MM.1S (cell line): ENCODE results near the gene NXPE2.

Experiments used
- DNase-seq: peaks from one replicate; pipeline ENCODE4 v3.0.0-alpha.2; 2015
- H2AFZ ChIP-seq: fragments of 300-600 bp; sonication (generic); 2 replicates; pipeline ENCODE4 v1.6.0; 2016; ENCODE audit warnings: antibody characterized with exemption, low read length
- H3F3A ChIP-seq: fragments of 300-600 bp; sonication (generic); 2 replicates; pipeline ENCODE4 v1.6.1; 2016; ENCODE audit warnings: mild to moderate bottlenecking, antibody characterized with exemption, low read length, moderate library complexity, mixed read lengths; ENCODE audit not compliant: insufficient read depth
- H3K27ac ChIP-seq: fragments of 300-600 bp; sonication (generic); 2 replicates; pipeline ENCODE4 v1.5.1; 2016; ENCODE audit warnings: mild to moderate bottlenecking, low read length
- H3K27me3 ChIP-seq: fragments of 300-600 bp; sonication (generic); replicated peaks from 2 replicates; pipeline ENCODE4 v1.6.0; 2016; ENCODE audit warnings: low read length; ENCODE audit not compliant: insufficient read depth
- H3K36me3 ChIP-seq: fragments of 300-600 bp; sonication (generic); replicated peaks from 2 replicates; pipeline ENCODE4 v1.6.1; 2016; ENCODE audit warnings: mild to moderate bottlenecking, low read length, mixed read lengths; ENCODE audit not compliant: insufficient read depth
- H3K4me1 ChIP-seq: fragments of 300-600 bp; sonication (generic); 2 replicates; pipeline ENCODE4 v1.6.1; 2016; ENCODE audit warnings: low read length, mixed read lengths
- H3K4me2 ChIP-seq: fragments of 300-600 bp; sonication (generic); 2 replicates; pipeline ENCODE4 v1.6.0; 2016; ENCODE audit warnings: low read depth, low read length
- H3K4me3 ChIP-seq: fragments of 300-600 bp; sonication (generic); 2 replicates; pipeline ENCODE4 v1.5.1; 2016; ENCODE audit warnings: low read length, mixed read lengths
- H3K79me2 ChIP-seq: fragments of 300-600 bp; sonication (generic); 2 replicates; pipeline ENCODE4 v1.6.1; 2016; ENCODE audit warnings: mixed run types, low read length, mixed read lengths
- H3K9ac ChIP-seq: fragments of 300-600 bp; sonication (generic); 2 replicates; pipeline ENCODE4 v1.6.1; 2016; ENCODE audit warnings: low read length, mixed read lengths
- H3K9me2 ChIP-seq: fragments of 300-600 bp; sonication (generic); replicated peaks from 2 replicates; pipeline ENCODE4 v1.6.1; 2016; ENCODE audit warnings: mild to moderate bottlenecking, low read length, mixed read lengths; ENCODE audit not compliant: insufficient read depth
- H3K9me3 ChIP-seq: fragments of 300-600 bp; sonication (generic); replicated peaks from 2 replicates; pipeline ENCODE4 v1.6.1; 2016; ENCODE audit warnings: mild to moderate bottlenecking, low read length, mixed read lengths; ENCODE audit not compliant: insufficient read depth
- H4K20me1 ChIP-seq: fragments of 300-600 bp; sonication (generic); 2 replicates; pipeline ENCODE4 v1.6.1; 2016; ENCODE audit warnings: mild to moderate bottlenecking, low read length, moderate library complexity, mixed read lengths; ENCODE audit not compliant: insufficient read depth
- EZH2 ChIP-seq: fragments of 300-600 bp; sonication (generic); optimal IDR thresholded peaks from 2 replicates; pipeline ENCODE3; 2017; ENCODE audit warnings: low read depth, mild to moderate bottlenecking, antibody characterized with exemption, low read length, mixed read lengths
- EZH2phosphoT487 ChIP-seq: fragments of 300-600 bp; sonication (generic); IDR thresholded peaks from 2 replicates; pipeline ENCODE4 v1.6.1; 2018; ENCODE audit warnings: antibody characterized with exemption, low read length
- TF ChIP-seq, protein P1 (sequence below): fragments of 300-600 bp; sonication (generic); IDR thresholded peaks from 2 replicates; pipeline ENCODE4 v1.5.1; 2016; ENCODE audit warnings: antibody characterized with exemption, low read length, mixed read lengths

The NXPE2 gene

DNA sequence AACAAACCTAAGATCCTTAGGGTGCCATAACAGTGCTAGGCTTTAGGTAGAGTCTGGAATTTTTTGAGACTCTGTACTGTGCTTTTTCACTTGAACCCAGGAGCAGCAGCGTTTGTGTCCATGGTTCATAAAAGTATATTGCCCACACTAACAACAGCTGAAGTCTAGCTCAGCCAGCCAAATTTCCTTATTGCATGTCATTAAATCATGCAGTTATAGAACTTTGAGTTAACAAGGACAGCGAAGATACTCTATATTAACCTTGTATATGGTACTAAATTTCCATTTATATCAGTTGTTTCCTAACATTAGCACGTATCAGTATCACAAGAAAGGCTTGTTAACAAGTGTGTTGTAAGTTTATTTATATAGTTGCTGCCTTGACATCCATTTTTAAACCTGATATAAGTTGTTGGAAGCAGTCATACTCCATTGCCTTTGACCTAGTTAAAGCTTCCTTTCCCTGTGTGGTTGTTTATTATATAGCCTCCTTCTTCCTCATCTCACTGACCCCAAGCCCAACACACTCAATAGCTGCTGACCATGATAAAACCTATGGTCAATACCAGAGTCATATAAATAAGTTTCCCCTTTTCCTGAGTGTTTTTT, 46.7 kb downstream of the NXPE2 start:
- Histone ChIP-seq H3K27me3 (no peaks in the 10 kb centered on the region), H3K4me3 (no peak overlapping the region), H2AFZ (no peak overlapping the region), H3K9me2 (no peaks in the 10 kb centered on the region), H3K36me3 (no peaks in the 10 kb centered on the region), H3K4me2 (no peak overlapping the region), H3K4me1 (no peaks in the 10 kb centered on the region), H4K20me1 (no peaks in the 10 kb centered on the region), H3K79me2 (no peaks in the 10 kb centered on the region), H3K27ac (no peak overlapping the region), H3K9me3 (no peaks in the 10 kb centered on the region), H3K9ac (no peak overlapping the region), H3F3A (no peaks in the 10 kb centered on the region)
- no peak for TF ChIP-seq EZH2phosphoT487
- TF ChIP-seq, protein P1, sequence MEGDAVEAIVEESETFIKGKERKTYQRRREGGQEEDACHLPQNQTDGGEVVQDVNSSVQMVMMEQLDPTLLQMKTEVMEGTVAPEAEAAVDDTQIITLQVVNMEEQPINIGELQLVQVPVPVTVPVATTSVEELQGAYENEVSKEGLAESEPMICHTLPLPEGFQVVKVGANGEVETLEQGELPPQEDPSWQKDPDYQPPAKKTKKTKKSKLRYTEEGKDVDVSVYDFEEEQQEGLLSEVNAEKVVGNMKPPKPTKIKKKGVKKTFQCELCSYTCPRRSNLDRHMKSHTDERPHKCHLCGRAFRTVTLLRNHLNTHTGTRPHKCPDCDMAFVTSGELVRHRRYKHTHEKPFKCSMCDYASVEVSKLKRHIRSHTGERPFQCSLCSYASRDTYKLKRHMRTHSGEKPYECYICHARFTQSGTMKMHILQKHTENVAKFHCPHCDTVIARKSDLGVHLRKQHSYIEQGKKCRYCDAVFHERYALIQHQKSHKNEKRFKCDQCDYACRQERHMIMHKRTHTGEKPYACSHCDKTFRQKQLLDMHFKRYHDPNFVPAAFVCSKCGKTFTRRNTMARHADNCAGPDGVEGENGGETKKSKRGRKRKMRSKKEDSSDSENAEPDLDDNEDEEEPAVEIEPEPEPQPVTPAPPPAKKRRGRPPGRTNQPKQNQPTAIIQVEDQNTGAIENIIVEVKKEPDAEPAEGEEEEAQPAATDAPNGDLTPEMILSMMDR = no peak
- no peak for TF ChIP-seq EZH2
- no peak for DNase-seq

DNA sequence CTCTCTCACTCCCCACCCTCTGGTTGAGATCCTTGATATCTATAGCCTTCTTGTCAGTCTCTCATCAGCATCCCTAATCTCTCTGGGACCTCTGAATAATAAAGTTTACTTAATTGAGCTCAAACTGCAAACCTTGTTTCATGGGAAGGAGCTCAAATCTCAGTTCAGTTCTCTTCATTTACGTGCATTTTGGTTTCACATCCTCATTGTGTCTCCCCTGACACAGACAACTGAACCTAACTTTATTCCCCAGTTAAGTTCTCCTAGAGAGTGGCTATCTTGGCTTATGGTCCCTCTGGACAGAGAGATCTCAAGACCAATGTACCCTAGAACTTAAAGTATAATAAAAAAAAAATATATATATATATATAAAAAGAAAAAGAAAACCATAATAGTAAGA, 47.3 kb downstream of the NXPE2 start:
- Histone ChIP-seq H3K9me2 (no peaks in the 10 kb centered on the region), H4K20me1 (no peaks in the 10 kb centered on the region), H3K27me3 (no peaks in the 10 kb centered on the region), H2AFZ (no peak overlapping the region), H3F3A (no peaks in the 10 kb centered on the region), H3K9me3 (no peaks in the 10 kb centered on the region), H3K4me2 (no peak overlapping the region), H3K79me2 (no peaks in the 10 kb centered on the region), H3K4me3 (no peak overlapping the region), H3K27ac (no peak overlapping the region), H3K36me3 (no peaks in the 10 kb centered on the region), H3K9ac (no peak overlapping the region), H3K4me1 (no peaks in the 10 kb centered on the region)
- no peak for DNase-seq
- TF ChIP-seq, protein P1 = no peak
- TF ChIP-seq EZH2phosphoT487 = no peak
- TF ChIP-seq EZH2 = no peak

- Histone ChIP-seq H3K9me2 (no peaks in the 10 kb centered on the region), H3K4me1 (no peaks in the 10 kb centered on the region), H3K27ac (no peak overlapping the region), H4K20me1 (no peaks in the 10 kb centered on the region), H3K4me3 (no peak overlapping the region), H3K79me2 (no peaks in the 10 kb centered on the region), H3K9me3 (no peaks in the 10 kb centered on the region), H3K36me3 (no peaks in the 10 kb centered on the region), H3K9ac (no peak overlapping the region), H3K4me2 (no peak overlapping the region), H3K27me3 (no peaks in the 10 kb centered on the region), H3F3A (no peaks in the 10 kb centered on the region), H2AFZ (no peak overlapping the region)
- TF ChIP-seq EZH2phosphoT487 (no peak), EZH2 (no peak)
- TF ChIP-seq, protein P1 = no peak
- no peak for DNase-seq
Observed at GRCh38 chr11:114736806-114737205, 58.5 kb downstream of the NXPE2 start.
